Testis (tissue), 2 donors: Measurements from ENCODE around the gene ROPN1.

Experiments used
- CTCF ChIP-seq, 3 experiments: fragments of 450-650 bp in 2 of 3; fragments of 200-600 bp in 1 of 3; sonication (generic) in 1 of 3; IDR thresholded peaks; one replicate each; pipeline ENCODE4 v1.5.1; 2016 to 2019; ENCODE audit warnings: antibody characterized with exemption in 3 of 3, mild to moderate bottlenecking in 2 of 3, moderate library complexity in 1 of 3
- POLR2A ChIP-seq: fragments of 450-650 bp; IDR thresholded peaks from one replicate; pipeline ENCODE4 v1.6.1; 2017; ENCODE audit warnings: antibody characterized with exemption, mild to moderate bottlenecking, moderate library complexity

GRCh38 chr3:124032311-124032880 lies 40.5 kb upstream of the ROPN1 start:
- TF ChIP-seq CTCF (IDR thresholded peaks at IDR 0.05) (no peak), POLR2A (no peak)
